Activated naive CD4-positive, alpha-beta T cell treated with anti-CD3 and anti-CD28 coated beads, Interleukin-2, amount 50 U/mL, for 72 hours (primary cell): ENCODE results near the gene TIMM44. TPM values are rescaled to one million over a fixed set of nuclear protein-coding genes. Genes with fewer than 3 reads are reported as not detected.
A peak's percentile ranks its signal among the peaks of the same experiment; 100 is the strongest.
"Not testable (repeated sequence)": the region's sequence is repeated elsewhere in the genome, so short reads cannot be mapped to it uniquely, and the experiment has no call there.

Experiments used
- ATAC-seq, 2 donors: fragments of 150-1000 bp; cut with Tn5 transposase; 2 replicates each; pipeline ENCODE4 v1.10.0; 2021; ENCODE audit warnings: mild to moderate bottlenecking in 2 of 2, moderate library complexity in 2 of 2
- DNase-seq, 2 donors: peaks; one replicate each; pipeline ENCODE4 v3.0.0; 2021 to 2022; ENCODE audit warnings: low spot score in 2 of 2
- H3K27ac Mint-ChIP-seq, 2 donors: one replicate each; pipeline ENCODE4 v1.8.0; 2022; ENCODE audit warnings: mild to moderate bottlenecking in 2 of 2, mixed read lengths in 2 of 2
- H3K36me3 Mint-ChIP-seq, 2 donors: one replicate each; pipeline ENCODE4 v1.8.0; 2022; ENCODE audit warnings: mixed read lengths in 2 of 2
- H3K9me3 Mint-ChIP-seq, 2 donors: one replicate each; pipeline ENCODE4 v1.8.0; 2022; ENCODE audit warnings: mixed read lengths in 2 of 2
- total RNA-seq, 2 donors: library from RNA; stranded (reverse); gene quantifications; one replicate each; pipeline ENCODE4 v1.2.3, GENCODE V29; 2022

TIMM44 gene
- total RNA-seq, 2 donors from 2014 or later: 66.0 to 99.3 TPM

- no peaks in the 10 kb centered on the region for H3K36me3 Mint-ChIP-seq
- no peaks in the 10 kb centered on the region for H3K9me3 Mint-ChIP-seq
- DNase-seq (no peak), ATAC-seq (no peak)
- H3K27ac Mint-ChIP-seq: no peak overlapping the region
Observed at GRCh38 chr19:7933411-7933810, 10.1 kb downstream of the TIMM44 start.

DNA sequence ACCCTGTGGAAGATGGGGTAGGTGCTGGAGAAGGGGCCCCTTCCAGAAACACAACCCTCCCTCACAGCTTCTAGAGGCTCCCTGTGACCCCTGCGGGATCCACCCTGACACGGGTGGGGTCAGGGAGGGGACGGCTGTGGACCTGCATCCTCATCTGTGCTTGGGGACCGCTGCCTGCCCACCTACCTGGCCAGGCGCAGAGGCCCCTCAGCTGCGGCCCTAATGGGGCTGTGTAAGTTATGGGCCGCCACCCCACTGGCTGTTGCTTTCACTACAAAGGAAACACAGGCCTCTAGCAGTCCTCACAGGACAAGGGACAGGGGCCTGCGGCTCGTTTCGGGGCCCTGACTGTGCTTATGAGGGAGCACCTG, 10.6 kb downstream of the TIMM44 start:
- H3K27ac Mint-ChIP-seq: no peak overlapping the region
- no peak for ATAC-seq
- DNase-seq: no peak
- H3K36me3 Mint-ChIP-seq: no peaks in the 10 kb centered on the region
- no peaks in the 10 kb centered on the region for H3K9me3 Mint-ChIP-seq

- ATAC-seq: no peak
- DNase-seq: no peak
Observed at GRCh38 chr19:7932276-7932929, 11.1 kb downstream of the TIMM44 start.

DNA sequence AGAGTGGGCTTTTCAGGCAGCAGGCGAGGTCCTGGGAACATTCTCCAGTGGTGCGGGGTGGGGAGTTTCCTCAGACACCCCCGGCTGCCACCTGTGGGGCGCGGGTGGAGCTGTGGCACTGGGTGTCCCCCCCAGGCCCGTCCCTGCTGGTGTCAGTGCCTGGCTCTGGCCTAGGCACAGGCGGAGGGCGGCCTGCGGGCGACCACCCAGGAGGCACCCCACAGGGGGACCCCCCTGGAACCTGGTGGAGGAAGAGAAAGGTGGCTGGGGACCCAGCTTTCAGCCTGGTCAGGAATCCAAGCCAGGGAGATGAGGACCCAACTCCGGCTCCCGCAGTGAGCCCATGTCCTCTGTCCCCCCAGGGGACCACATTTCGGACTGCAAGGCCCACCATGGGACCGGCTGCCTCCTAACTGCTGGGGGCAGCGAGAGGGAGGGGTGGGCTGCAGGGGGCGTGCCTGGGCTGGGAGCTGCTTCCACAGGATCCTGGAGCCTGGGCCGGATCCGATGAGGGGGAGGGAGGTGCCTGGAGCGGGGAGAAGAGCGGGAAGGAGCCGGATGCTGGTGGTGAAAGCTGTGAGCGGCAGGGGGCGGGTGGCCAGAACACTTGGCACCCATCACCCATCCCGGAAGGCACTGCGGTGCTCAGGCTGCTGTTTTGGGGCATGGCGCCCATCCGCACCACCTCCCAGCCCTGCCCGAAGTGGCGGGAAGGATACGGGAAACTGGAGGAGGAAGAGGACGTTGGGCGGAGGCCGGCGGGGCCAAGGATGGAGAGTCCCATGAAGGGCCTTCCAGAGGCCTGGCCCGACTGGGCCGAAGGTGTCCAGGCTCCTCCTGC, 12.0 kb downstream of the TIMM44 start:
- DNase-seq (no peak), ATAC-seq (no peak)
- Mint-ChIP-seq H3K27ac (peak overlapping the region in 1 of 2 donors; percentile 75), H3K9me3 (no peaks in the 10 kb centered on the region), H3K36me3 (no peaks in the 10 kb centered on the region)

More at GRCh38 chr19:7932276-7932929, 11.1 kb downstream of the TIMM44 start:
- Mint-ChIP-seq H3K36me3 (no peaks in the 10 kb centered on the region), H3K9me3 (no peaks in the 10 kb centered on the region), H3K27ac (no peak overlapping the region)

DNA sequence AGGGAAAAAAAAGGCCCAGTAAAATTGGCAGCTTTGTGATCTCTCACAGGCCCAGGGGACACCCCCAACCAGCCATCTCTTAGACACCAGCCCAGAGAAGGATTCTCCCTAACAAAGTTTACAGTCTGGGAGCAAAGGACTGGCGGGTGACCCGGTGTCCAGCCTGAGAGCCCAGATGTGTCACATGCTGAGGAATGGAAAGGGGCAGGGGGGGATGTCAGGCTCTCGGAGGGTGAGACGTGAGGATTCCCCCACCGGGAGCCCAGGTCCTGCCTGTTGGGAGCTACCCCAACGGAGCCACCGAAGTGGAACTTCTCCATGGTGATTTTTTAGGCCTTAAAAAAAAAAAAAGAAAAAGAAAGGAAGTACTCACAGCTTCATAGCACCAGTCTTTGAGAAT, 12.7 kb downstream of the TIMM44 start:
- DNase-seq (no peak), ATAC-seq (no peak)
- H3K36me3 Mint-ChIP-seq: no peaks in the 10 kb centered on the region

DNA sequence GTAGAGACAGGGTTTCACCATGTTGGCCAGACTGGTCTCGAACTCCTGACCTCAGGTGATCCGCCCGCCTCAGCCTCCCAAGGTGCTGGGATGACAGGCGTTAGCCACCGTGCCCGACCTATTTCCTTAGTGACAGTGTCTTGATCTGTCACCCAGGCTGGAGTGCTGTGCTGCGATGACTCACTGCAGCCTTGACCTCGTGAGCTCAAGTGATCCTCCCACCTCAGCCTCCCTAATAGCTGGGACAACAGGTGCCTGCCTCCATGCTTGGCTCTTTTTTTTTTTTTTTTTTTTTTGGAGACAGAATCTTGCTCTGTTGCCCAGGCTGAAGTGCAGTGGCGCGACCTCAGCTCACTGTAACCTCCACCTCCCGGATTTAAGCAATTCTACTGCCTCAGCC, 13.4 kb downstream of the TIMM44 start:
- DNase-seq, H3K9me3 Mint-ChIP-seq, H3K36me3 Mint-ChIP-seq: not testable (repeated sequence)
- peak overlapping the region; percentile 68 to 75 for H3K27ac Mint-ChIP-seq
- peak in 1 of 2 donors; percentile 73 for ATAC-seq

More for the DNA sequence above, 12.7 kb downstream of the TIMM44 start:
- Mint-ChIP-seq H3K9me3 (no peaks in the 10 kb centered on the region), H3K27ac (peak overlapping the region; percentile 65 to 75)

DNA sequence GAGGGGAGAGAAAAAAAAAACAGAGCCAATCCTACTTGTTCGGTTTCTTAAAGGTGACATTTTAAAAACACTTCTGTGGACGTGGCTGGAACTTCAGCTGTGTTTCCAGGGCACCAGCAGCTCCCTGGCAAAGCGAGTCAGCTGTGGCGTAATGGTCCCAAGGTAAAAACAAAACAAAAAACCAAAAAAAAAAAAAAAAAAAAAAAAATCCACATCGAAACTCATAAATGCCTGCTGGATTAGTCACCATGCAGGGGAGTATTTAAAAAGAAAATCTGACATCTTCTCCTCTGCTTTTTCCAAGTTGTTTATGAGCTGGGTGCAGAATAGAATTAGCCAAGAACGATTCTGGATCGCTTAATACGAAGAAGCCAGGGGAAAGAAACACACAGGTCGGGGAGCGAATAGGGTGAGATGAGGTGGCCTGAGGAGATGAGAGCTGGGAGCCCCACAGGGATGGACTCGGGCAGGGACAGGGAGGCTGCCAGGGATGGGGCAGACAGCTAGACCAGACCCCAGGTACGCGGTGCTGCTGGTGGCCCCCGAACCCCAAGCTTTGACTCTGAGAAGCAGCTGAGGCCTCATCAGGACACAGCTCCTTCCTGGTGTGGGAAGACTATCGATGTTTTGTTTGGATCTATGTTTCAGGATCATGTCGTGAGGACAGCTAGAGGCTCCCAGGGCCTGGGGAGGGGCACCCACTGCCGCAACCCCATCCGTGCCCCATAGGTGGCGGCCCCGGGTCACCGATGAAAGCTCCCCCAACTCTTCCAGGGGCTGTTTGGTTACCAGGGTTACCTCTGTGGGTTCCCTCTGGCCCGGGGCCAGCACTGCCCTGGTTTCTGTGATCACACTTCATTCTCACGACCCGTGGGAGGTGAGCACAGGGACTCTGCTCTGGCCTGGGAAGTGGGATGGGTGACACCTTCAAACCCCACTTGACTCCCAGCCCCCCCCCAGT, 14.4 kb downstream of the TIMM44 start:
- no peaks in the 10 kb centered on the region for H3K9me3 Mint-ChIP-seq
- H3K36me3 Mint-ChIP-seq: no peaks in the 10 kb centered on the region
- peak; percentile 19 to 47 for ATAC-seq
- H3K27ac Mint-ChIP-seq: peak overlapping the region; percentile 52 to 87
- peak in 1 of 2 donors; percentile 76 for DNase-seq

- Mint-ChIP-seq H3K9me3 (no peaks in the 10 kb centered on the region), H3K27ac (peak overlapping the region in 1 of 2 donors; percentile 52), H3K36me3 (no peaks in the 10 kb centered on the region)
- no peak for ATAC-seq
- no peak for DNase-seq
Observed at GRCh38 chr19:7928334-7928706, 15.1 kb downstream of the TIMM44 start.

- Mint-ChIP-seq H3K36me3 (no peaks in the 10 kb centered on the region), H3K27ac (no peak overlapping the region), H3K9me3 (no peaks in the 10 kb centered on the region)
- DNase-seq (no peak), ATAC-seq (no peak)
Observed at GRCh38 chr19:7927605-7928333, 15.7 kb downstream of the TIMM44 start.

DNA sequence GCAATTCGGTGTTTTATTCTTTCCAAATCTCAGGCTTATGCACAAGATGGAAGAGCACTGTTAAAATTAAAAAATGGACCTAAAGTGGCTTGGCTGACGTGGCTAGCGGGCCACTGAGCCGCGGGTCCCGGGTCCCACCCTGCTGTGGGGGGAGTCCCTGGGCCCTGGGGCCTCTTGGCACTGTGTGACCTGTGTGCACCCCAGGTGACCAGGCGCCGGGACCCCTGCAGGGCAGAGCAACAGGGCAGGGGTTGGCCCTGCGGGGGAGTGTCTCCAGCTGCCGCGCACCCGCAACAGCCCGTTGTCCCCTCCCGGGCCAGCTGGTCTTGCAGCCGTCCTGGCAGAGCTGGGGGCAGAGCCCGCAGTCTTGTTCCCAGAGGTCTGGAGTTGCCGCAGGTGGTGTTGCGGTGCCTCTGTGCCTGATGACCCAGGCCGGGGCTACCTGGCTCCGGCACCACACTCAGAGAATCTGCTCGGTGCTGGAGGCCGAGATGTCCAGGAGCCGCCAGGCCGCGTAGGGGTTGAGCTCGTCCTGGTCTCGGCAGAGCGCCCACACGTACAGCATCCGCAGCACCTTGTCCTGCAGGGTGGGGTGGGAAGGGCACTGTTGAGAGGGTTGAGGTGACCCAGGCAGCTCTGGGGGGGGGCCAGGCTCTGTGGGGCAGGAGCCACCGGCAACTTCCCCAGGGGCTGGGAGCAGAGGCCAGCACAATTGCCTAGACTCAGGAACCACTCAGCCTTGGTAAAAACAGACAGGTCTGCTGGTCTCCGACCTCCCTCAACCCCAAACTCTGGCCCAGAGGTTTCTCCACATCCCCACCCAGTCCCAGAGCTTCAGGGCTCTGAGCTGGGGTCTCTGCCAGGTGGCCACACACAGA, 16.5 kb downstream of the TIMM44 start:
- Mint-ChIP-seq H3K9me3 (no peaks in the 10 kb centered on the region), H3K27ac (peak overlapping the region in 1 of 2 donors; percentile 44), H3K36me3 (no peaks in the 10 kb centered on the region)
- ATAC-seq (no peak), DNase-seq (no peak)

DNA sequence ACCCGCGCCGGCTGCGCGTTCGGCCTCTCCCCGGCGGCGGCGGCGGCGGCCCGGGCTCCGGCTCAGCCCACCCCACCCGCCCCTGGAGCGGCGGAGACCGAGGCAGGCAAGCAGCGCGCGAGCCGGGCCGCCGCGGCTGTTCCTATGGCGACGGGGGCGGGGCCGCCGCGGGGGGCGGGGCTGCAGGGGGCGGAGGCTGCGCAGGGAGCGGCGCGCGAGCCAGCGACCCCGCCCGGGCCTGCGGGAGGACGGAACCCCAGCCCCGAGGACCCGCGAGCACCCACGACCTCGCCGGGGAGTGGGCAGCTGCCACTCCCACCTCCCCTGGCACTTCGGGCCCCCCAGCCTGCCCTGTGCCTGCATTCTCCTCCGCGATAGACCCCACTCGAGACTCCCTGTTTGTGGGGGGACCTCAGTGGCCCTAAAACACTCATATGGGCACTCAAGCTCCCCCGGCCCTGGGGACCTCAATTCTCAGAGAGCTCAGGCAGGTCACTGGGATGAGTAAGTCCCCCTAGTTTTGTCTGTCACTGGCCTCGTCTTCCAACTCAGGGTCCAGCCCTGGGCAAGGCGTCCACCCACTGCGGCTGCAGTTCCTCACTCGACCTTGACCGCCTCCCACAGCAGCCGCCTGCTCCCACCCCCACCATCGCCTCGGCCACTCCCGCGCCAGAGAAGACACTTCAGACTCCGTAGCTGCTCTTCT, 17.3 kb downstream of the TIMM44 start, which contains the start of gene CTXN1:
CTXN1 (minus strand) TSS at position 115 of the 706 bp plus-strand sequence. CDS start 597 bp downstream, outside the sequence.
- no peaks in the 10 kb centered on the region for H3K9me3 Mint-ChIP-seq
- peak; percentile 32 to 65 for ATAC-seq
- peak within 1 kb of the TSS in 1 of 2 donors; percentile 44 for H3K27ac Mint-ChIP-seq
- DNase-seq: peak in 1 of 2 donors; percentile 86
- H3K36me3 Mint-ChIP-seq: no peaks in the 10 kb centered on the region

DNA sequence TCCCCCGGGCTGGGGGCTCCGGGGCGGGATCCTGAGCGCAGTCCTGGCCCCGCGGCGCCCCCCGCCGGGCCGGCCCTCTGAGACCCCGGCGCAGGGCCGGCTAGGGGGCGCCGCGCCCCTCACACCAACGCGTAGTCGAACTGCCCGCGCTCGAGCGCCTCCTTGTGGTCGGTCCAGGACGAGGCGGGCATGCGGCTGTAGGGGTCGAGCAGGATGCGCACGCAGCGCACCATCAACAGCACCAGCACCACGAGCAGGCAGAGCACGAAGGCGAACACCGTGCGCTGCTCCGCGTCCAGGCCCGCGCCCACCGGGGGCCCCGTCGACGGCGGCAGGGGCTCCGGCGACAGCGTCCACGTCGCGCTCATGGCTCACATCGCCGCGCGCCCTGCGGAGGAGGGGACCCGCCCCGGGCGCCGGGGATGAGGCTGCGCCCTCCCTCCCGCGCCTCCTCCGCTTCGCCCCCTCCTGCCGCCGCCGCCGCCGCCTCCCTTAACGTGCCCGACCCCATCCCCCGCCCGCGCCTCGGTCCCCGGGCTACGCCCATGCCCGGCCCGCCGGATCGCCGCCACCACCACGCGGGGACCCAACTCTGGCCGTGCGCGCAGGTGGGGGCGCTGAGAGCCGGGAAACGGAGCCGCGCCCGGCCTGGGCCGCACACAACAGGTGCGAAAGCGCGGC, 18.2 kb downstream of the TIMM44 start:
- H3K9me3 Mint-ChIP-seq: no peaks in the 10 kb centered on the region
- H3K27ac Mint-ChIP-seq: no peak overlapping the region
- peak in 1 of 2 donors; percentile 90 for DNase-seq
- ATAC-seq: peak in 1 of 2 donors; percentile 48
- no peaks in the 10 kb centered on the region for H3K36me3 Mint-ChIP-seq

DNA sequence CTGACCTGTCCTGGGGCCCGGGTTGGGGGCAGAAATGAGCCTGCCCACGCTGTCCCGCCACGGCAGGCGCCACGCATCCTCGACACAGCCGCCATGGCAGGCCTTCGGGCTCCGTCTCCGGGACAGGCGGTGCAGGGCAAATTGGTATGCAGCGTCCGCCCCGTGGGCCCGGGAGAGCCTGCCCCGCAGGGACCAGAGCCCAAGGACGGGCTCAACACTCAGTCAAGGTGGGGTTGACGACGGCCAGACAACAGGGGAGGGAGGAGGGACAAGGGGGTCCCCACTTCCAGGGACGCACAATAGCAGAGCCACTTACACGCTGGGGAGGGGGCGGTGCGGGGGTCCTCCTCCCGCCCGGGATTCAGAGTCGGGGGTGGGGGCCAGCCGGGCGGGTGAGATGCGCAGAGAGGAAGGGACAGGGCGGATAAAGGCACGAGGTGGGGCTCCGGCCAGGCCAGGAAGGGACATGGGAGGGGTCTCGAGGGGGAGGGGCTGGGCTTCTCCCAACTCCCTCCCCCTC, 18.8 kb downstream of the TIMM44 start:
- no peaks in the 10 kb centered on the region for H3K9me3 Mint-ChIP-seq
- no peak overlapping the region for H3K27ac Mint-ChIP-seq
- peaks cover 0 to 3% of the 10 kb centered on the region in 2 donors for H3K36me3 Mint-ChIP-seq
- no peak for DNase-seq
- no peak for ATAC-seq

GRCh38 chr19:7924241-7924640, 19.2 kb downstream of the TIMM44 start:
- no peak overlapping the region for H3K27ac Mint-ChIP-seq
- H3K9me3 Mint-ChIP-seq: no peaks in the 10 kb centered on the region
- no peak for DNase-seq
- no peak for ATAC-seq
- H3K36me3 Mint-ChIP-seq: peaks cover 0 to 4% of the 10 kb centered on the region in 2 donors
